Measurements from ENCODE around the gene FRAS1.

Gene FRAS1

GRCh38 chr4:78213218-78213617, 156.1 kb downstream of the FRAS1 start:
- Histone ChIP-seq H3K9ac (ENCODE audit: insufficient read length) (no peak overlapping the region), H3K36me3 (ENCODE audit: insufficient read depth, low read length) (no peaks in the 10 kb centered on the region), H3K27ac (no peak overlapping the region), H3K9me3 (ENCODE audit: low read depth, low read length) (no peaks in the 10 kb centered on the region), H3K4me3 (no peak overlapping the region)
- DNase-seq (ENCODE audit: low read depth, low spot score), result no peak
- TF ChIP-seq POLR2AphosphoS5 (IDR thresholded peaks at IDR 0.05; ENCODE audit: borderline replicate concordance, low read depth, low read length) (no peak), FOXP2 (optimal IDR thresholded peaks at IDR 0.05; ENCODE audit: control extremely low read depth, extremely low read length, insufficient read depth) (no peak), EZH2 (IDR thresholded peaks at IDR 0.05) (no peak)

- DNase-seq (ENCODE audit: low read depth, low spot score), result no peak
- Histone ChIP-seq H3K9ac (ENCODE audit: insufficient read length) (no peak overlapping the region), H3K36me3 (ENCODE audit: insufficient read depth, low read length) (no peaks in the 10 kb centered on the region), H3K4me3 (no peak overlapping the region), H3K9me3 (ENCODE audit: low read depth, low read length) (no peaks in the 10 kb centered on the region), H3K27ac (no peak overlapping the region)
- no peak for TF ChIP-seq FOXP2 (optimal IDR thresholded peaks at IDR 0.05; ENCODE audit: control extremely low read depth, extremely low read length, insufficient read depth)
- TF ChIP-seq POLR2AphosphoS5 (IDR thresholded peaks at IDR 0.05; ENCODE audit: borderline replicate concordance, low read depth, low read length), result no peak
- TF ChIP-seq EZH2 (IDR thresholded peaks at IDR 0.05), result no peak
These were observed 157.0 kb downstream of the FRAS1 start for GRCh38 chr4:78214078-78214477.

- TF ChIP-seq EZH2 (IDR thresholded peaks at IDR 0.05) (no peak), FOXP2 (optimal IDR thresholded peaks at IDR 0.05; ENCODE audit: control extremely low read depth, extremely low read length, insufficient read depth) (no peak), POLR2AphosphoS5 (IDR thresholded peaks at IDR 0.05; ENCODE audit: borderline replicate concordance, low read depth, low read length) (no peak)
- Histone ChIP-seq H3K9ac (ENCODE audit: insufficient read length) (no peak overlapping the region), H3K4me3 (no peak overlapping the region), H3K9me3 (ENCODE audit: low read depth, low read length) (no peaks in the 10 kb centered on the region), H3K27ac (no peak overlapping the region), H3K36me3 (ENCODE audit: insufficient read depth, low read length) (no peaks in the 10 kb centered on the region)
- no peak for DNase-seq (ENCODE audit: low read depth, low spot score)
These were observed 160.4 kb downstream of the FRAS1 start for GRCh38 chr4:78217557-78217956.

- Histone ChIP-seq H3K36me3 (ENCODE audit: insufficient read depth, low read length) (no peaks in the 10 kb centered on the region), H3K9ac (ENCODE audit: insufficient read length) (no peak overlapping the region), H3K27ac (no peak overlapping the region), H3K4me3 (no peak overlapping the region), H3K9me3 (ENCODE audit: low read depth, low read length) (no peaks in the 10 kb centered on the region)
- no peak for DNase-seq (ENCODE audit: low read depth, low spot score)
- TF ChIP-seq EZH2 (IDR thresholded peaks at IDR 0.05), result no peak
- no peak for TF ChIP-seq POLR2AphosphoS5 (IDR thresholded peaks at IDR 0.05; ENCODE audit: borderline replicate concordance, low read depth, low read length)
- TF ChIP-seq FOXP2 (optimal IDR thresholded peaks at IDR 0.05; ENCODE audit: control extremely low read depth, extremely low read length, insufficient read depth), result no peak
These were observed 161.1 kb downstream of the FRAS1 start for GRCh38 chr4:78218260-78218659.

- no peak for TF ChIP-seq FOXP2 (optimal IDR thresholded peaks at IDR 0.05; ENCODE audit: control extremely low read depth, extremely low read length, insufficient read depth)
- no peak for TF ChIP-seq POLR2AphosphoS5 (IDR thresholded peaks at IDR 0.05; ENCODE audit: borderline replicate concordance, low read depth, low read length)
- no peak for TF ChIP-seq EZH2 (IDR thresholded peaks at IDR 0.05)
- Histone ChIP-seq H3K36me3 (ENCODE audit: insufficient read depth, low read length) (no peaks in the 10 kb centered on the region), H3K4me3 (no peak overlapping the region), H3K9ac (ENCODE audit: insufficient read length) (no peak overlapping the region), H3K9me3 (ENCODE audit: low read depth, low read length) (no peaks in the 10 kb centered on the region), H3K27ac (no peak overlapping the region)
- no peak for DNase-seq (ENCODE audit: low read depth, low spot score)
These were observed 162.7 kb downstream of the FRAS1 start for GRCh38 chr4:78219825-78220224.

GRCh38 chr4:78220283-78220682, 163.2 kb downstream of the FRAS1 start:
- no peak overlapping the region for H3K27ac ChIP-seq
- no peaks in the 10 kb centered on the region for H3K9me3 ChIP-seq (ENCODE audit: low read depth, low read length)
- no peaks in the 10 kb centered on the region for H3K36me3 ChIP-seq (ENCODE audit: insufficient read depth, low read length)
- DNase-seq (ENCODE audit: low read depth, low spot score), result no peak
- TF ChIP-seq POLR2AphosphoS5 (IDR thresholded peaks at IDR 0.05; ENCODE audit: borderline replicate concordance, low read depth, low read length), result no peak
- TF ChIP-seq EZH2 (IDR thresholded peaks at IDR 0.05), result no peak
- no peak for TF ChIP-seq FOXP2 (optimal IDR thresholded peaks at IDR 0.05; ENCODE audit: control extremely low read depth, extremely low read length, insufficient read depth)
- H3K4me3 ChIP-seq, result no peak overlapping the region
- no peak overlapping the region for H3K9ac ChIP-seq (ENCODE audit: insufficient read length)

GRCh38 chr4:78222575-78223186, 165.6 kb downstream of the FRAS1 start:
- Histone ChIP-seq H3K9ac (ENCODE audit: insufficient read length) (no peak overlapping the region), H3K9me3 (ENCODE audit: low read depth, low read length) (peaks cover 4% of the 10 kb centered on the region; the same call in 1 of the 2 replicates), H3K4me3 (no peak overlapping the region), H3K36me3 (ENCODE audit: insufficient read depth, low read length) (no peaks in the 10 kb centered on the region), H3K27ac (no peak overlapping the region)
- TF ChIP-seq POLR2AphosphoS5 (IDR thresholded peaks at IDR 0.05; ENCODE audit: borderline replicate concordance, low read depth, low read length) (no peak), EZH2 (IDR thresholded peaks at IDR 0.05) (no peak), FOXP2 (optimal IDR thresholded peaks at IDR 0.05; ENCODE audit: control extremely low read depth, extremely low read length, insufficient read depth) (no peak)
- no peak for DNase-seq (ENCODE audit: low read depth, low spot score)

GRCh38 chr4:78225236-78225635, 168.1 kb downstream of the FRAS1 start:
- H3K9me3 ChIP-seq (ENCODE audit: low read depth, low read length), result peaks cover 4% of the 10 kb centered on the region; the same call in 1 of the 2 replicates
- TF ChIP-seq POLR2AphosphoS5 (IDR thresholded peaks at IDR 0.05; ENCODE audit: borderline replicate concordance, low read depth, low read length) (no peak), EZH2 (IDR thresholded peaks at IDR 0.05) (no peak), FOXP2 (optimal IDR thresholded peaks at IDR 0.05; ENCODE audit: control extremely low read depth, extremely low read length, insufficient read depth) (no peak)

GRCh38 chr4:78226279-78226678, 169.2 kb downstream of the FRAS1 start:
- TF ChIP-seq EZH2 (IDR thresholded peaks at IDR 0.05) (no peak), FOXP2 (optimal IDR thresholded peaks at IDR 0.05; ENCODE audit: control extremely low read depth, extremely low read length, insufficient read depth) (no peak), POLR2AphosphoS5 (IDR thresholded peaks at IDR 0.05; ENCODE audit: borderline replicate concordance, low read depth, low read length) (no peak)
- peaks cover 4% of the 10 kb centered on the region; the same call in 1 of the 2 replicates for H3K9me3 ChIP-seq (ENCODE audit: low read depth, low read length)
- H3K4me3 ChIP-seq, result no peak overlapping the region
- DNase-seq (ENCODE audit: low read depth, low spot score), result no peak
- no peaks in the 10 kb centered on the region for H3K36me3 ChIP-seq (ENCODE audit: insufficient read depth, low read length)
- no peak overlapping the region for H3K27ac ChIP-seq
- no peak overlapping the region for H3K9ac ChIP-seq (ENCODE audit: insufficient read length)

More at GRCh38 chr4:78225236-78225635, 168.1 kb downstream of the FRAS1 start:
- Histone ChIP-seq H3K36me3 (ENCODE audit: insufficient read depth, low read length) (no peaks in the 10 kb centered on the region), H3K4me3 (no peak overlapping the region), H3K9ac (ENCODE audit: insufficient read length) (no peak overlapping the region), H3K27ac (no peak overlapping the region)
- DNase-seq (ENCODE audit: low read depth, low spot score), result no peak
